Measurements from ENCODE around the gene STIM2. TPM values are rescaled to one million over a fixed set of nuclear protein-coding genes. Genes with fewer than 3 reads are reported as not detected.

The STIM2 gene
- total RNA-seq, 1 donor from 2014 or later = 51.0 TPM

DNA sequence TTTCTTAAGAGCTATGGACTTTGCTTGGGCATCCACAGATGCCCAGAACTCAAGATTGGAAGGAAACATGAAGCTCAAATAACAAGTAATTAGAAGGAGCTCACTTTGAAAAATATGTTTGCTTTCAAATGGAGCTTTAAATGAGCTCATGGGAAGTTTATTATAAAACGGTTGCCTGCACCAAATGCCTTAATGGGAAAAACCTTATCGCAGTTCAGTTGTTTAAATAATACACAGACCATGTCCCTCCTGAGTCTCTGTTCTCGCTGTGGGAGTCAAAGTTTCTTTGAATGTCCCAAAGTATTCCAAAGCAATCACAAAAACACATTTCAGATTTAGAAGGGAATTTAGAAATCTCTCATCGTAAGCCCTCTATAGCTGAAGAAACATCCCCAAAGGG lies 31.6 kb upstream of the STIM2 start:
- H3K4me1 Mint-ChIP-seq = no peaks in the 10 kb centered on the region
- H3K9me3 Mint-ChIP-seq = no peaks in the 10 kb centered on the region
- DNase-seq (ENCODE audit: low spot score in 2 of 2, unreplicated experiment in 2 of 2) = no peak
- no peak overlapping the region for H3K4me3 Mint-ChIP-seq
- H3K36me3 Mint-ChIP-seq = no peaks in the 10 kb centered on the region
- H3K27me3 Mint-ChIP-seq (ENCODE audit: low read depth) = no peaks in the 10 kb centered on the region
- no peak overlapping the region for H3K27ac Mint-ChIP-seq
- no peak for TF ChIP-seq CTCF (IDR thresholded peaks at IDR 0.05; ENCODE audit: unreplicated experiment)

- Mint-ChIP-seq H3K4me1 (no peaks in the 10 kb centered on the region), H3K9me3 (no peaks in the 10 kb centered on the region), H3K27me3 (ENCODE audit: low read depth) (no peaks in the 10 kb centered on the region), H3K36me3 (no peaks in the 10 kb centered on the region), H3K27ac (no peak overlapping the region), H3K4me3 (no peak overlapping the region)
- no peak for DNase-seq (ENCODE audit: low spot score in 2 of 2, unreplicated experiment in 2 of 2)
- TF ChIP-seq CTCF (IDR thresholded peaks at IDR 0.05; ENCODE audit: unreplicated experiment) = no peak
These were observed 30.6 kb upstream of the STIM2 start for GRCh38 chr4:26830033-26830432.

- Mint-ChIP-seq H3K9me3 (no peaks in the 10 kb centered on the region), H3K4me3 (no peak overlapping the region), H3K27me3 (ENCODE audit: low read depth) (no peaks in the 10 kb centered on the region), H3K36me3 (no peaks in the 10 kb centered on the region), H3K27ac (no peak overlapping the region), H3K4me1 (no peaks in the 10 kb centered on the region)
- TF ChIP-seq CTCF (IDR thresholded peaks at IDR 0.05; ENCODE audit: unreplicated experiment) = no peak
- DNase-seq (ENCODE audit: low spot score in 2 of 2, unreplicated experiment in 2 of 2) = no peak
These were observed 29.9 kb upstream of the STIM2 start for GRCh38 chr4:26830701-26831100.

DNA sequence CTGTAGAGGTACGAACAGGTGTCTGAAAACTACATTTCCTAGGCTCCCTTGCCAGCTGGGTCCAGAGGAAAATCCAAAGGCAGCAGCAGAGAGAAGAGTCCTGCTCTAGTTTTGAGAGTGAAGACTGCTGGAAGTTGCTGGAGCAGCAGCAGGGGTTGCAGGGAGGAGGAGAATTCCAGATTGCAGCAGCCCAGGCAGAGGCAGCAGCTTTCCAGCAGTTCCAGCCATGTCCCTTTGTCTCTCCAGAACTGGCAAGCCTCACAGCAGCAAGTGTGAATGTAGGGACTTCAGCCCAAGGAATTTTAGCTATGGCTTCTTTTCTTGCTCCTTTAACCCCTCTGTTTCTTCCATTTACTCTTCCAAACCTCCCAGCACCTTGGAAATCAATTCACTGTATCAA lies 24.1 kb upstream of the STIM2 start:
- no peak overlapping the region for H3K27ac Mint-ChIP-seq

GRCh38 chr4:26837993-26838842 lies 22.4 kb upstream of the STIM2 start:
- TF ChIP-seq CTCF (IDR thresholded peaks at IDR 0.05; ENCODE audit: unreplicated experiment) = no peak
- Mint-ChIP-seq H3K4me1 (peaks cover 8% of the 10 kb centered on the region), H3K36me3 (no peaks in the 10 kb centered on the region), H3K27ac (peak overlapping the region; percentile 19), H3K27me3 (ENCODE audit: low read depth) (no peaks in the 10 kb centered on the region), H3K9me3 (no peaks in the 10 kb centered on the region), H3K4me3 (no peak overlapping the region)
- no peak for DNase-seq (ENCODE audit: low spot score in 2 of 2, unreplicated experiment in 2 of 2)

More for the DNA sequence above, 24.1 kb upstream of the STIM2 start:
- no peak overlapping the region for H3K4me3 Mint-ChIP-seq
- no peak for DNase-seq (ENCODE audit: low spot score in 2 of 2, unreplicated experiment in 2 of 2)
- no peaks in the 10 kb centered on the region for H3K9me3 Mint-ChIP-seq
- H3K36me3 Mint-ChIP-seq = no peaks in the 10 kb centered on the region
- no peak for TF ChIP-seq CTCF (IDR thresholded peaks at IDR 0.05; ENCODE audit: unreplicated experiment)
- H3K27me3 Mint-ChIP-seq (ENCODE audit: low read depth) = no peaks in the 10 kb centered on the region
- H3K4me1 Mint-ChIP-seq = peaks cover 8% of the 10 kb centered on the region
